SK-N-SH (cell line): ENCODE measurements around the gene TMEM145. TPM values are rescaled to one million over a fixed set of nuclear protein-coding genes. Genes with fewer than 3 reads are reported as not detected.

Experiments
- CTCF ChIA-PET: fragments of 300-600, 350-600 bp; formaldehyde crosslinking; extraction: SDS; loops from one replicate; lab custom pipeline; 2021; lab: Yijun Ruan, JAX
- POLR2A ChIA-PET: fragments of 350-600 bp; sonication (Branson Sonifier 250); formaldehyde crosslinking; extraction: SDS; loops from one replicate; lab custom pipeline; 2020; ENCODE audit warnings: antibody characterized with exemption, inconsistent platforms; lab: Yijun Ruan, JAX
- DNase-seq: peaks from one replicate; pipeline ENCODE4 v3.0.0; 2012
- H2AFZ ChIP-seq: fragments of 200-600 bp; sonication (generic); 2 replicates; pipeline ENCODE4 v1.8.1; 2016; ENCODE audit warnings: antibody characterized with exemption, mild to moderate bottlenecking, low read depth
- H3F3A ChIP-seq: fragments of 200-600 bp; sonication (generic); replicated peaks from 2 replicates; pipeline ENCODE3; 2016; ENCODE audit warnings: antibody characterized with exemption, mild to moderate bottlenecking; ENCODE audit not compliant: insufficient read depth
- H3K27ac ChIP-seq, 2 experiments: fragments of 200-500 bp in 1 of 2; fragments of 200-600 bp in 1 of 2; sonication (Bioruptor generic) in 1 of 2; sonication (generic), shearing (Covaris generic) in 1 of 2; 2 replicates each; pipeline versions ENCODE4 v1.5.1 to v1.6.1; 2014 to 2016; ENCODE audit warnings: low read depth in 2 of 2, inconsistent platforms in 1 of 2, low read length in 1 of 2, mild to moderate bottlenecking in 1 of 2, mixed read lengths in 1 of 2
- H3K27me3 ChIP-seq: fragments of 200-600 bp; sonication (generic), shearing (Covaris generic); 2 replicates; pipeline ENCODE4 v1.6.1; 2016; ENCODE audit warnings: mixed run types; ENCODE audit not compliant: insufficient read depth
- H3K36me3 ChIP-seq, 2 experiments: fragments of 200-500 bp in 1 of 2; fragments of 200-600 bp in 1 of 2; sonication (Bioruptor generic) in 1 of 2; sonication (generic) in 1 of 2; replicated peaks in 1 of 2; 2 replicates each; pipeline versions ENCODE3 to v1.5.1; 2014 to 2016; ENCODE audit warnings: low read length in 1 of 2, mild to moderate bottlenecking in 1 of 2; ENCODE audit not compliant: insufficient read depth in 2 of 2, control insufficient read depth in 1 of 2
- H3K4me1 ChIP-seq, 2 experiments: fragments of 200-500 bp in 1 of 2; fragments of 200-600 bp in 1 of 2; sonication (Bioruptor generic) in 1 of 2; sonication (generic), shearing (Covaris generic) in 1 of 2; 2 replicates each; pipeline versions ENCODE4 v1.5.1 to v1.6.1; 2014 to 2016; ENCODE audit warnings: low read depth in 1 of 2, low read length in 1 of 2, mixed run types in 1 of 2; ENCODE audit not compliant: insufficient read depth in 2 of 2, control insufficient read depth in 1 of 2
- H3K4me2 ChIP-seq: fragments of 200-600 bp; sonication (generic), shearing (Covaris generic); 2 replicates; pipeline ENCODE4 v1.6.1; 2017; ENCODE audit warnings: mixed run types
- H3K4me3 ChIP-seq, 2 experiments: fragments of 200-500 bp in 1 of 2; fragments of 200-600 bp in 1 of 2; sonication (Bioruptor generic) in 1 of 2; sonication (generic), shearing (Covaris generic) in 1 of 2; 2 replicates each; pipeline versions ENCODE4 v1.5.1 to v1.8.1; 2014 to 2016; ENCODE audit warnings: low read depth in 2 of 2, inconsistent platforms in 1 of 2, low read length in 1 of 2, mild to moderate bottlenecking in 1 of 2, mixed read lengths in 1 of 2, moderate library complexity in 1 of 2
- H3K79me2 ChIP-seq: fragments of 200-600 bp; sonication (generic); 2 replicates; pipeline ENCODE4 v1.8.1; 2017; ENCODE audit warnings: mild to moderate bottlenecking; ENCODE audit not compliant: insufficient read depth
- H3K9ac ChIP-seq: fragments of 200-600 bp; sonication (generic); 2 replicates; pipeline ENCODE4 v1.6.1; 2017; ENCODE audit warnings: mixed run types
- H3K9me2 ChIP-seq: fragments of 200-600 bp; sonication (generic); 2 replicates; pipeline ENCODE4 v1.6.1; 2017; ENCODE audit warnings: mixed run types
- H3K9me3 ChIP-seq: fragments of 200-600 bp; sonication (generic); 2 replicates; pipeline ENCODE4 v1.6.1; 2017; ENCODE audit warnings: mixed run types, mild to moderate bottlenecking, moderate library complexity
- H4K20me1 ChIP-seq: fragments of 200-600 bp; sonication (generic); 2 replicates; pipeline ENCODE4 v1.6.1; 2017; ENCODE audit warnings: mild to moderate bottlenecking, mixed run types; ENCODE audit not compliant: insufficient read depth
- MAX ChIP-seq: IDR thresholded peaks from 2 replicates; pipeline ENCODE4 v1.4.0; 2012; ENCODE audit warnings: low read depth
- NFIC ChIP-seq: IDR thresholded peaks from 2 replicates; pipeline ENCODE4 v1.4.0; 2012; ENCODE audit warnings: borderline replicate concordance
- NRF1 ChIP-seq: IDR thresholded peaks from 2 replicates; pipeline ENCODE4 v1.6.1; 2012; ENCODE audit warnings: low read depth, mild to moderate bottlenecking, low read length
- RCOR1 ChIP-seq: fragments of 150-350 bp; IDR thresholded peaks from 2 replicates; pipeline ENCODE4 v1.6.1; 2017; ENCODE audit warnings: antibody characterized with exemption, low read length
- RFX5 ChIP-seq: IDR thresholded peaks from 2 replicates; pipeline ENCODE4 v1.6.1; 2012; ENCODE audit warnings: mild to moderate bottlenecking, improper control_type of control experiment, low read length
- RXRA ChIP-seq: IDR thresholded peaks from 2 replicates; pipeline ENCODE4 v1.4.0; 2012; ENCODE audit warnings: low read depth, mild to moderate bottlenecking, borderline replicate concordance
- SMC3 ChIP-seq: IDR thresholded peaks from 2 replicates; pipeline ENCODE4 v1.6.1; 2012; ENCODE audit warnings: low read depth, low read length, improper control_type of control experiment
- TCF12 ChIP-seq: IDR thresholded peaks from 2 replicates; pipeline ENCODE4 v1.4.0; 2012
- TEAD4 ChIP-seq: IDR thresholded peaks from 2 replicates; pipeline ENCODE4 v1.4.0; 2012; ENCODE audit warnings: mild to moderate bottlenecking, borderline replicate concordance; ENCODE audit not compliant: insufficient read depth
- USF1 ChIP-seq: IDR thresholded peaks from 2 replicates; pipeline ENCODE4 v1.4.0; 2012; ENCODE audit warnings: low read depth, borderline replicate concordance
- USF2 ChIP-seq: fragments of 150-350 bp; IDR thresholded peaks from 2 replicates; pipeline ENCODE4 v1.6.1; 2017; ENCODE audit warnings: antibody characterized with exemption, low read length, low read depth, borderline replicate concordance
- ZBTB33 ChIP-seq: IDR thresholded peaks from 2 replicates; pipeline ENCODE4 v1.4.0; 2012; ENCODE audit warnings: low read depth, borderline replicate concordance
- WGBS: methylation state at CpG from one replicate; pipeline ENCODE4 v1.1.6; 2017; ENCODE audit warnings: low lambda C conversion rate; 5-methylcytosine and 5-hydroxymethylcytosine counted together
- polyA plus RNA-seq, 3 experiments: library from polyadenylated mRNA; depleted of rRNA; stranded (reverse); fragments of >200 nt; gene quantifications; 2 replicates each; pipeline ENCODE4 v1.2.3, GENCODE V29; 2012

The TMEM145 gene
- polyA plus RNA-seq, 1 of the 3 experiments (the other 2 are of a cell fraction): 2.0 TPM

- POLR2A ChIA-PET: no interaction called here
These were observed 18.9 kb downstream of the TMEM145 start for GRCh38 chr19:42332059-42332458.

More at GRCh38 chr19:42332059-42332458, 18.9 kb downstream of the TMEM145 start:
- no peak overlapping the region for H3K4me2 ChIP-seq
- no peak for TF ChIP-seq MAX
- TF ChIP-seq TCF12: no peak
- no peak for TF ChIP-seq NRF1
- TF ChIP-seq RFX5: no peak
- TF ChIP-seq USF2: no peak
- no peak for TF ChIP-seq RCOR1
- no peak for TF ChIP-seq USF1
- no peak for TF ChIP-seq SMC3
- no peak for TF ChIP-seq NFIC
- no peak for TF ChIP-seq TEAD4
- TF ChIP-seq ZBTB33: no peak
- TF ChIP-seq RXRA: no peak
- TF ChIP-seq, all 33 proteins: peak for 0
- H3K4me1 ChIP-seq: peaks cover under 1 to 5% of the 10 kb centered on the region in 2 experiments; a peak in 1 of 4 replicates
- H3F3A ChIP-seq: no peaks in the 10 kb centered on the region
- H3K27ac ChIP-seq: no peak overlapping the region
- H3K79me2 ChIP-seq: peaks cover 24% of the 10 kb centered on the region
- H3K27me3 ChIP-seq: no peaks in the 10 kb centered on the region
- H3K36me3 ChIP-seq: peaks cover 0 to 7% of the 10 kb centered on the region in 2 experiments
- no peak overlapping the region for H3K9ac ChIP-seq
- CTCF ChIA-PET: interaction anchor here (2.0 kb wide), 1 partner anchor 69 kb away, joined by 6 read pairs; no protein-coding TSS in a partner anchor
- H2AFZ ChIP-seq: no peak overlapping the region
- H3K4me3 ChIP-seq: no peak overlapping the region
- WGBS: 90% methylated on average over 6 of the region's 6 CpGs
- no peaks in the 10 kb centered on the region for H3K9me3 ChIP-seq
- no peaks in the 10 kb centered on the region for H3K9me2 ChIP-seq
- H4K20me1 ChIP-seq: no peaks in the 10 kb centered on the region; the same call in 1 of the 2 replicates
- no peak for DNase-seq
